ENCODE measurements around the gene TRIO. TPM values are rescaled to one million over a fixed set of nuclear protein-coding genes. Genes with fewer than 3 reads are reported as not detected.

TRIO gene
- total and polyA plus RNA-seq, 2 donors (not counting 3 experiments of a cell fraction or from before 2014, with no cell fraction given) = 82.9 to 248 TPM

DNA sequence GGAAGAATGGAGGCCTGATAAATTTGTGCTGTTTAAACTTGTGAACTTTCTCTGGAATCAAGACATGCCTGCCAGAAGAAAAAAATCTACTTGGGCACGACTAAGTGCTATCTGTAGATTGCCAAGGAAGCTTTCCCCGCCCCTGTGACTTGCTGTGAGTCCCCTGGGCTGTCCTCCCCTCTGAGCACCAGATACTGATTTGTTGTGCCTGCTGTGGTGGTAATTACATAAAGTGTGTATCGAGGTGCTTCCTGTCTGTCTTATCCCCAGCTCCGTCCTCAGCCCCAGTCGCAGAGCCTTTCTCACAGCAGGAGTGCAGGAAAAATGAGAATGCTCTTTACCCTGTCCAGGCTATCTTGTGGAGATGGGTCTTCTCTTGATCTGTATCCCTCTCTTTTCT lies 53.9 kb downstream of the TRIO start:
- ChIA-PET CTCF (interaction anchor here (1.0 to 1.6 kb wide), 3 partner anchors 40 to 73 kb away, joined by 3 to 5 read pairs (median 4); no protein-coding TSS in a partner anchor), POLR2A (no interaction called here)
- Histone ChIP-seq H3K79me2 (ENCODE audit: control insufficient read depth, insufficient read depth, low read length) (peaks cover 90% of the 10 kb centered on the region), H3K4me3 (replicated peaks in 1 of 3; ENCODE audit: insufficient read depth in 1 of 3, low read depth in 1 of 3, low read length in 3 of 3) (no peak overlapping the region), H3K9me3 (replicated peaks; ENCODE audit: control insufficient read depth, insufficient read depth, low read length) (no peaks in the 10 kb centered on the region), H3K27me3 (ENCODE audit: control insufficient read depth in 2 of 2, insufficient read depth in 2 of 2, low read length in 2 of 2) (no peaks in the 10 kb centered on the region), H4K20me1 (replicated peaks; ENCODE audit: control insufficient read depth, extremely low read depth, insufficient read depth, low read length) (peaks cover 3% of the 10 kb centered on the region), H3K4me2 (ENCODE audit: insufficient read depth, low read length) (no peak overlapping the region), H3K27ac (ENCODE audit: insufficient read depth, low read depth, low read length) (no peak overlapping the region), H3K4me1 (ENCODE audit: control insufficient read depth, extremely low read depth, insufficient read depth, low read length) (peaks cover 49% of the 10 kb centered on the region), H3K36me3 (ENCODE audit: control insufficient read depth in 2 of 2, extremely low read depth in 1 of 2, insufficient read depth in 2 of 2, low read length in 2 of 2) (no peaks in the 10 kb centered on the region), H3K9ac (replicated peaks; ENCODE audit: extremely low read depth, insufficient read depth, low read length) (no peak overlapping the region), H2AFZ (ENCODE audit: low read depth, low read length) (no peak overlapping the region), H3K9me1 (replicated peaks; ENCODE audit: control insufficient read depth, extremely low read depth, insufficient read depth, low read length) (no peaks in the 10 kb centered on the region)
- intact Hi-C loops (cut with micrococcal nuclease) = no loop called here
- no peak for DNase-seq (ENCODE audit: low read depth, low spot score)
- TF ChIP-seq POLR2AphosphoS5 (IDR thresholded peaks at IDR 0.05; ENCODE audit: insufficient read depth, low read depth, low read length) (no peak), EZH2 (IDR thresholded peaks at IDR 0.05; ENCODE audit: borderline replicate concordance, low read depth, low read length, severe bottlenecking) (no peak), GATA2 (IDR thresholded peaks at IDR 0.05; ENCODE audit: insufficient read depth, insufficient read length, low read depth, low read length) (no peak), JUN (IDR thresholded peaks at IDR 0.05; ENCODE audit: borderline replicate concordance, insufficient read depth, insufficient read length, low read depth) (no peak), FOS (IDR thresholded peaks at IDR 0.05; ENCODE audit: borderline replicate concordance, insufficient read depth, low read length) (no peak), POLR2A (IDR thresholded peaks at IDR 0.05; ENCODE audit: low read depth, low read length) (no peak)
- TF ChIP-seq, protein P1, sequence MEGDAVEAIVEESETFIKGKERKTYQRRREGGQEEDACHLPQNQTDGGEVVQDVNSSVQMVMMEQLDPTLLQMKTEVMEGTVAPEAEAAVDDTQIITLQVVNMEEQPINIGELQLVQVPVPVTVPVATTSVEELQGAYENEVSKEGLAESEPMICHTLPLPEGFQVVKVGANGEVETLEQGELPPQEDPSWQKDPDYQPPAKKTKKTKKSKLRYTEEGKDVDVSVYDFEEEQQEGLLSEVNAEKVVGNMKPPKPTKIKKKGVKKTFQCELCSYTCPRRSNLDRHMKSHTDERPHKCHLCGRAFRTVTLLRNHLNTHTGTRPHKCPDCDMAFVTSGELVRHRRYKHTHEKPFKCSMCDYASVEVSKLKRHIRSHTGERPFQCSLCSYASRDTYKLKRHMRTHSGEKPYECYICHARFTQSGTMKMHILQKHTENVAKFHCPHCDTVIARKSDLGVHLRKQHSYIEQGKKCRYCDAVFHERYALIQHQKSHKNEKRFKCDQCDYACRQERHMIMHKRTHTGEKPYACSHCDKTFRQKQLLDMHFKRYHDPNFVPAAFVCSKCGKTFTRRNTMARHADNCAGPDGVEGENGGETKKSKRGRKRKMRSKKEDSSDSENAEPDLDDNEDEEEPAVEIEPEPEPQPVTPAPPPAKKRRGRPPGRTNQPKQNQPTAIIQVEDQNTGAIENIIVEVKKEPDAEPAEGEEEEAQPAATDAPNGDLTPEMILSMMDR (IDR thresholded peaks at IDR 0.05; ENCODE audit: extremely low read depth in 1 of 2, insufficient read depth in 1 of 2, low read depth in 1 of 2, low read length in 2 of 2) = no peak
- TF ChIP-seq, protein P2, sequence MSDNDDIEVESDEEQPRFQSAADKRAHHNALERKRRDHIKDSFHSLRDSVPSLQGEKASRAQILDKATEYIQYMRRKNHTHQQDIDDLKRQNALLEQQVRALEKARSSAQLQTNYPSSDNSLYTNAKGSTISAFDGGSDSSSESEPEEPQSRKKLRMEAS (IDR thresholded peaks at IDR 0.05; ENCODE audit: insufficient read depth, insufficient read length) = no peak
- FAIRE-seq = no peak
- dilution Hi-C loops (cut with MboI; ENCODE audit: extremely low pct_ligation_motif_present, low sequenced_read_pairs) = no loop called here
- BruUV-seq (replicated peaks) = no TSS peak
